ENCODE measurements around the gene NTN5. TPM values are rescaled to one million over a fixed set of nuclear protein-coding genes. Genes with fewer than 3 reads are reported as not detected.

The NTN5 gene
- total RNA-seq, 3 donors from 2014 or later (not counting 1 experiment from before 2014, with no cell fraction given): 1.3 to 3.4 (median 2.1) TPM

DNA sequence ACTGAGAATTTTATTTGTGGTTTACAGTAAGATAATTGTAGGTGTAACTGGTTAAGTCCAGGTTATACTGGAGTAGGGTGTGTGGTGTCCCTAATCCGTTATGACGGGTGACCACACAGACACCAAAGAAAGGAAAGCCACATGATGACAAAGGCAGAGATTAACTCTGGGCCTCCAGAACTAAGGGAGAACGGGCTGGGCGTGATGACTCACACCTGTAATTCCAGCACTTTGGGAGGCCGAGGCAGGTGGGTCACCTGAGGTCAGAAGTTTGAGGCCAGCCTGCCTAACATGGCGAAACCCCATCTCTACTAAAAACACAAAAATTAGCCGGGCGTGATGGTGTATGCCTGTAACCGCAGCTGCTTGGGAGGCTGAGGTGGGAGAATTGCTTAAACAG, 12.8 kb upstream of the NTN5 start:
- H3K4me3 ChIP-seq (ENCODE audit: low read length): no peak overlapping the region
- TF ChIP-seq, protein P1, sequence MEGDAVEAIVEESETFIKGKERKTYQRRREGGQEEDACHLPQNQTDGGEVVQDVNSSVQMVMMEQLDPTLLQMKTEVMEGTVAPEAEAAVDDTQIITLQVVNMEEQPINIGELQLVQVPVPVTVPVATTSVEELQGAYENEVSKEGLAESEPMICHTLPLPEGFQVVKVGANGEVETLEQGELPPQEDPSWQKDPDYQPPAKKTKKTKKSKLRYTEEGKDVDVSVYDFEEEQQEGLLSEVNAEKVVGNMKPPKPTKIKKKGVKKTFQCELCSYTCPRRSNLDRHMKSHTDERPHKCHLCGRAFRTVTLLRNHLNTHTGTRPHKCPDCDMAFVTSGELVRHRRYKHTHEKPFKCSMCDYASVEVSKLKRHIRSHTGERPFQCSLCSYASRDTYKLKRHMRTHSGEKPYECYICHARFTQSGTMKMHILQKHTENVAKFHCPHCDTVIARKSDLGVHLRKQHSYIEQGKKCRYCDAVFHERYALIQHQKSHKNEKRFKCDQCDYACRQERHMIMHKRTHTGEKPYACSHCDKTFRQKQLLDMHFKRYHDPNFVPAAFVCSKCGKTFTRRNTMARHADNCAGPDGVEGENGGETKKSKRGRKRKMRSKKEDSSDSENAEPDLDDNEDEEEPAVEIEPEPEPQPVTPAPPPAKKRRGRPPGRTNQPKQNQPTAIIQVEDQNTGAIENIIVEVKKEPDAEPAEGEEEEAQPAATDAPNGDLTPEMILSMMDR (IDR thresholded peaks at IDR 0.05): no peak
- no peak overlapping the region for H3K27ac ChIP-seq (ENCODE audit: low read length)
- H3K4me1 ChIP-seq (ENCODE audit: control insufficient read depth, insufficient read depth, low read length): peaks cover 6% of the 10 kb centered on the region
- H3K4me3 Mint-ChIP-seq: no peak overlapping the region
- H3K36me3 ChIP-seq (ENCODE audit: control insufficient read depth, insufficient read depth, low read length): no peaks in the 10 kb centered on the region
- H3K9me3 ChIP-seq (ENCODE audit: control insufficient read depth, insufficient read depth, low read length): no peaks in the 10 kb centered on the region
- WGBS (ENCODE audit: insufficient coverage): 81% methylated on average over 7 of the region's 9 CpGs
- no peak for DNase-seq
- no peaks in the 10 kb centered on the region for H3K27me3 Mint-ChIP-seq (ENCODE audit: low read depth in 2 of 2)
- H3K27me3 ChIP-seq (ENCODE audit: control insufficient read depth, insufficient read depth, low read length): no peaks in the 10 kb centered on the region
- intact Hi-C loops (cut with micrococcal nuclease): no loop called here
- H3K27ac Mint-ChIP-seq: no peak overlapping the region
- no peaks in the 10 kb centered on the region for H3K36me3 Mint-ChIP-seq
- H3K4me1 Mint-ChIP-seq: no peaks in the 10 kb centered on the region
- ATAC-seq: no peak
- H3K9me3 Mint-ChIP-seq: no peaks in the 10 kb centered on the region

DNA sequence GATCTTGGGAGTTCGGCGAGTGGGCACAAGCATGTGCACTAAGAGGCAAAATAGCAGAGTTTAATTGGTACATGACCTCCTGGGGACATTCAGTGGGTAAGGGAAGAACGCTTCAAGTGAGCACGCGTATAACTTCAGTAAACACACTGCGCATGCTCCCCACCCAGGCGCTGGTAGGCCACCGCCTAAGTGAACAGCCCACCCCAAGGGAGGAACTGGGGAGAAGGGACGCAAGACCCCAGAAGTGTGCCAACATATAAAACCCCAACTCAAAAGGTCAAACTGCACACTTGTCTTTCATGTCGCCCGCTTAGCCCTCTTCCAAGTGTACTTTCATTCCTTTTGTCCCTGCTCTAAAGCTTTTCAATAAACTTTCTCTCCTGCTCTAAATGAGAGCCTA, 10.5 kb upstream of the NTN5 start:
- TF ChIP-seq, protein P1 (IDR thresholded peaks at IDR 0.05): no peak
- H3K9me3 ChIP-seq (ENCODE audit: control insufficient read depth, insufficient read depth, low read length): no peaks in the 10 kb centered on the region
- peak overlapping the region; percentile 13 for H3K4me3 Mint-ChIP-seq
- no peak overlapping the region for H3K27ac ChIP-seq (ENCODE audit: low read length)
- no peaks in the 10 kb centered on the region for H3K4me1 Mint-ChIP-seq
- peak in 1 of 2 donors; percentile 55 for DNase-seq
- ATAC-seq: peak in 2 of 3 donors; percentile 47 to 67
- H3K27me3 Mint-ChIP-seq (ENCODE audit: low read depth in 2 of 2): no peaks in the 10 kb centered on the region
- no peaks in the 10 kb centered on the region for H3K36me3 ChIP-seq (ENCODE audit: control insufficient read depth, insufficient read depth, low read length)
- no peaks in the 10 kb centered on the region for H3K9me3 Mint-ChIP-seq
- WGBS (ENCODE audit: insufficient coverage): 62% methylated on average over 11 of the region's 11 CpGs
- H3K27ac Mint-ChIP-seq: no peak overlapping the region
- peaks cover 6% of the 10 kb centered on the region for H3K4me1 ChIP-seq (ENCODE audit: control insufficient read depth, insufficient read depth, low read length)
- intact Hi-C loops (cut with micrococcal nuclease): no loop called here
- H3K27me3 ChIP-seq (ENCODE audit: control insufficient read depth, insufficient read depth, low read length): no peaks in the 10 kb centered on the region
- H3K36me3 Mint-ChIP-seq: no peaks in the 10 kb centered on the region
- no peak overlapping the region for H3K4me3 ChIP-seq (ENCODE audit: low read length)

DNA sequence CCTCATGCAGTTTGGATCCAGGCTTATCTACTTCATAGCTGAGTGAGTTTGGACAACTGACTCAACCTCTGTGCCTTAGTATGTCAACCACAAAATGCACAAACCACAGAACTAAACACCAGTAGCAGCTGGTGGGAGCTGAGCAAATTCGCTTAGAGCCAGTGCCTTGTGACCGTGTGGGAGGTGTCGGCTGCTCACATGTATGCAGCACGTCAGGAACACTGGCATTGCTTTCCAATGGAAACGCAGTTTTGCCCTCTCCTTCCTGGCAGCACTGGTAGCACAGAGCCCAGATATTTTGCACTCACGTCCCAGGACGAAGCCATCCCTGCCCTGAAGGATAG, 8.3 kb upstream of the NTN5 start:
- ATAC-seq: peak in 2 of 3 donors; percentile 36 to 50
- intact Hi-C loops (cut with micrococcal nuclease): no loop called here
- WGBS (ENCODE audit: insufficient coverage): 51% methylated on average over 7 of the region's 7 CpGs

More for the DNA sequence above, 8.3 kb upstream of the NTN5 start:
- Mint-ChIP-seq H3K36me3 (no peaks in the 10 kb centered on the region), H3K4me1 (no peaks in the 10 kb centered on the region), H3K9me3 (no peaks in the 10 kb centered on the region), H3K27ac (no peak overlapping the region), H3K27me3 (ENCODE audit: low read depth in 2 of 2) (no peaks in the 10 kb centered on the region), H3K4me3 (no peak overlapping the region)
- no peaks in the 10 kb centered on the region for H3K27me3 ChIP-seq (ENCODE audit: control insufficient read depth, insufficient read depth, low read length)
- H3K4me3 ChIP-seq (ENCODE audit: low read length): no peak overlapping the region
- H3K27ac ChIP-seq (ENCODE audit: low read length): no peak overlapping the region
- TF ChIP-seq, protein P1 (IDR thresholded peaks at IDR 0.05): no peak
- DNase-seq: no peak
- peaks cover 6% of the 10 kb centered on the region for H3K4me1 ChIP-seq (ENCODE audit: control insufficient read depth, insufficient read depth, low read length)
- no peaks in the 10 kb centered on the region for H3K36me3 ChIP-seq (ENCODE audit: control insufficient read depth, insufficient read depth, low read length)
- H3K9me3 ChIP-seq (ENCODE audit: control insufficient read depth, insufficient read depth, low read length): no peaks in the 10 kb centered on the region
